NT2/D1 (cell line): ENCODE data around the gene MAGI3.

Source experiments
- SUZ12 ChIP-seq: IDR thresholded peaks from 2 replicates; pipeline ENCODE4 v1.6.1; 2011; ENCODE audit not compliant: insufficient read length, insufficient read depth; ENCODE audit errors: extremely low read depth
- ZNF274 ChIP-seq: IDR thresholded peaks from 2 replicates; pipeline ENCODE4 v1.6.1; 2011; ENCODE audit warnings: mild to moderate bottlenecking, low read depth, low read length

DNA sequence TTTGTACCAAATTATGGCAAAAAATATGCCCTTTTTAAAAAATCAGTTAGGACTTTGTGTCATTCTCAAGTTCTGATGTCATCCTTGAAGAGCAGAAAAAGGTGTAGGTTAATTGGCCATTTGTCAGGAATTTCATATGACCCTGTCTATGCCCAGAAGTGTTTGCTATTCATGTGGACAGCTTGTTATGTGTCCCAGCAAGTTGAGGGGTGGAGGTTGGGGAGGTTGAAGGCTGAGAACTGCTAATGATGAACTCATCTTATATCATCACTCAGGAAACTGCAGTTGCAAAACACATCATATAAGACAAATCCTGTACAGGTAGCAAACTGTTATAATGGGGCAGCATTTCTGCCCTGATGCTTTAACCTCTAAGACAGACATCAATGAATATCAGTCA is 262.5 kb downstream of the MAGI3 start:
- no peak for TF ChIP-seq ZNF274
- no peak for TF ChIP-seq SUZ12
